Tibial nerve (tissue), 4 donors: ENCODE data around the gene ETAA1. TPM values are rescaled to one million over a fixed set of nuclear protein-coding genes. Genes with fewer than 3 reads are reported as not detected.

Experiments
- DNase-seq, 2 donors: peaks; one replicate each; pipeline ENCODE4 v3.0.0-alpha.2; 2019; ENCODE audit warnings: low spot score in 2 of 2
- H3K27ac ChIP-seq, 4 donors: fragments of 200-600 bp; sonication (generic) in 3 of 4; one replicate each; pipeline ENCODE4 v1.5.1; 2017 to 2019; ENCODE audit warnings: mild to moderate bottlenecking in 1 of 4
- H3K27me3 ChIP-seq, 2 donors: fragments of 200-600 bp; sonication (generic) in 1 of 2; one replicate each; pipeline versions ENCODE4 v1.5.1 to v1.6.0; 2017 to 2019
- H3K36me3 ChIP-seq, 3 donors: fragments of 200-600 bp; sonication (generic); one replicate each; pipeline ENCODE4 v1.5.1; 2018 to 2019
- H3K4me1 ChIP-seq, 4 donors: fragments of 200-600 bp; sonication (generic) in 3 of 4; one replicate each; pipeline ENCODE4 v1.5.1; 2017 to 2019
- H3K4me3 ChIP-seq, 4 donors: fragments of 200-600 bp; sonication (generic) in 3 of 4; one replicate each; pipeline ENCODE4 v1.5.1; 2017 to 2019; ENCODE audit warnings: mild to moderate bottlenecking in 1 of 4, moderate library complexity in 1 of 4
- H3K9me3 ChIP-seq, 4 donors: fragments of 200-600 bp; sonication (generic) in 3 of 4; one replicate each; pipeline ENCODE4 v1.5.1; 2017 to 2019
- CTCF ChIP-seq, 5 experiments: fragments of 200-600 bp in 3 of 5; fragments of 450-650 bp in 2 of 5; sonication (generic) in 3 of 5; IDR thresholded peaks; one replicate each; pipeline ENCODE4 v1.5.1; 2016 to 2019; ENCODE audit warnings: antibody characterized with exemption in 5 of 5, mild to moderate bottlenecking in 3 of 5, moderate library complexity in 2 of 5
- EP300 ChIP-seq, 2 donors: sonication (generic); formaldehyde crosslinking; IDR thresholded peaks; one replicate each; pipeline ENCODE4 v1.6.1; 2017; ENCODE audit warnings: antibody characterized with exemption in 2 of 2, mild to moderate bottlenecking in 1 of 2
- POLR2A ChIP-seq, 2 donors: fragments of 450-650 bp; IDR thresholded peaks; one replicate each; pipeline ENCODE4 v1.6.1; 2017; ENCODE audit warnings: antibody characterized with exemption in 2 of 2, mild to moderate bottlenecking in 2 of 2, moderate library complexity in 2 of 2
- WGBS, 2 donors: methylation state at CpG; one replicate each; pipeline ENCODE4 v1.1.5; 2018; 5-methylcytosine and 5-hydroxymethylcytosine counted together
- total RNA-seq, 4 donors: library from RNA; depleted of rRNA; stranded (reverse); fragments of >200 nt; gene quantifications; one replicate each; pipeline ENCODE4 v1.1.0, GENCODE V29; 2016

The ETAA1 gene
- total RNA-seq, 4 donors from 2014 or later = 16.8 to 25.5 (median 23.0) TPM

GRCh38 chr2:67379048-67379447 is 18.1 kb upstream of the ETAA1 start:
- 95 to 100% methylated on average over 1 of the region's 1 CpG for WGBS, 2 donors
- H3K36me3 ChIP-seq = no peaks in the 10 kb centered on the region

GRCh38 chr2:67384123-67384822 is 12.9 kb upstream of the ETAA1 start:
- Histone ChIP-seq H3K36me3 (no peaks in the 10 kb centered on the region), H3K27me3 (no peaks in the 10 kb centered on the region), H3K27ac (no peak overlapping the region), H3K9me3 (peaks cover 0 to under 1% (median 0%) of the 10 kb centered on the region in 4 donors), H3K4me1 (peaks cover 0 to 10% (median 3%) of the 10 kb centered on the region in 4 donors), H3K4me3 (no peak overlapping the region)
- 33 to 75% methylated on average over 3 of the region's 3 CpGs for WGBS, 2 donors
- DNase-seq = no peak
- TF ChIP-seq EP300 (IDR thresholded peaks at IDR 0.05) (no peak), POLR2A (IDR thresholded peaks at IDR 0.05) (no peak), CTCF (IDR thresholded peaks at IDR 0.05) (no peak)

More at GRCh38 chr2:67379048-67379447, 18.1 kb upstream of the ETAA1 start:
- H3K27ac ChIP-seq = no peak overlapping the region
- TF ChIP-seq POLR2A (IDR thresholded peaks at IDR 0.05) (no peak), EP300 (IDR thresholded peaks at IDR 0.05) (no peak), CTCF (IDR thresholded peaks at IDR 0.05) (no peak)
- H3K4me3 ChIP-seq = no peak overlapping the region
- H3K4me1 ChIP-seq = no peaks in the 10 kb centered on the region
- DNase-seq = no peak
- H3K27me3 ChIP-seq = no peaks in the 10 kb centered on the region
- peaks cover 0 to 4% (median 0%) of the 10 kb centered on the region in 4 donors for H3K9me3 ChIP-seq

GRCh38 chr2:67388680-67389079 is 8.5 kb upstream of the ETAA1 start:
- TF ChIP-seq CTCF (IDR thresholded peaks at IDR 0.05) (no peak), POLR2A (IDR thresholded peaks at IDR 0.05) (no peak), EP300 (IDR thresholded peaks at IDR 0.05) (no peak)
- WGBS, 2 donors = 87 to 88% methylated on average over 2 of the region's 2 CpGs
- H3K9me3 ChIP-seq = no peaks in the 10 kb centered on the region
- H3K27me3 ChIP-seq = no peaks in the 10 kb centered on the region
- H3K36me3 ChIP-seq = no peaks in the 10 kb centered on the region
- H3K27ac ChIP-seq = peak overlapping the region in 2 of 4 donors; percentile 50 to 79
- no peak overlapping the region for H3K4me3 ChIP-seq
- peaks cover 0 to 19% (median 10%) of the 10 kb centered on the region in 4 donors for H3K4me1 ChIP-seq
- no peak for DNase-seq

GRCh38 chr2:67389286-67389685 is 7.8 kb upstream of the ETAA1 start:
- TF ChIP-seq CTCF (IDR thresholded peaks at IDR 0.05) (no peak), EP300 (IDR thresholded peaks at IDR 0.05) (no peak), POLR2A (IDR thresholded peaks at IDR 0.05) (no peak)
- DNase-seq = no peak
- Histone ChIP-seq H3K36me3 (no peaks in the 10 kb centered on the region), H3K4me3 (no peak overlapping the region), H3K27me3 (no peaks in the 10 kb centered on the region), H3K4me1 (peaks cover 0 to 19% (median 10%) of the 10 kb centered on the region in 4 donors), H3K27ac (peak overlapping the region in 2 of 4 donors; percentile 50 to 79), H3K9me3 (no peaks in the 10 kb centered on the region)
- WGBS, 2 donors = 14 to 19% methylated on average over 2 of the region's 2 CpGs

GRCh38 chr2:67389788-67390187 is 7.3 kb upstream of the ETAA1 start:
- Histone ChIP-seq H3K4me3 (no peak overlapping the region), H3K4me1 (peaks cover 0 to 19% (median 10%) of the 10 kb centered on the region in 4 donors), H3K36me3 (no peaks in the 10 kb centered on the region), H3K27ac (peak overlapping the region in 2 of 4 donors; percentile 50 to 79), H3K9me3 (no peaks in the 10 kb centered on the region), H3K27me3 (no peaks in the 10 kb centered on the region)
- no peak for DNase-seq
- no peak for TF ChIP-seq CTCF (IDR thresholded peaks at IDR 0.05)
- TF ChIP-seq EP300 (IDR thresholded peaks at IDR 0.05) = no peak
- no peak for TF ChIP-seq POLR2A (IDR thresholded peaks at IDR 0.05)
